ENCODE measurements around the gene ACSF3. TPM values are rescaled to one million over a fixed set of nuclear protein-coding genes. Genes with fewer than 3 reads are reported as not detected.
A peak's percentile ranks its signal among the peaks of the same experiment; 100 is the strongest.

The ACSF3 gene
- total RNA-seq (2014; rRNA removed; shearing (Covaris generic)), result 10.8 and 12.8 TPM in 2 replicates

DNA sequence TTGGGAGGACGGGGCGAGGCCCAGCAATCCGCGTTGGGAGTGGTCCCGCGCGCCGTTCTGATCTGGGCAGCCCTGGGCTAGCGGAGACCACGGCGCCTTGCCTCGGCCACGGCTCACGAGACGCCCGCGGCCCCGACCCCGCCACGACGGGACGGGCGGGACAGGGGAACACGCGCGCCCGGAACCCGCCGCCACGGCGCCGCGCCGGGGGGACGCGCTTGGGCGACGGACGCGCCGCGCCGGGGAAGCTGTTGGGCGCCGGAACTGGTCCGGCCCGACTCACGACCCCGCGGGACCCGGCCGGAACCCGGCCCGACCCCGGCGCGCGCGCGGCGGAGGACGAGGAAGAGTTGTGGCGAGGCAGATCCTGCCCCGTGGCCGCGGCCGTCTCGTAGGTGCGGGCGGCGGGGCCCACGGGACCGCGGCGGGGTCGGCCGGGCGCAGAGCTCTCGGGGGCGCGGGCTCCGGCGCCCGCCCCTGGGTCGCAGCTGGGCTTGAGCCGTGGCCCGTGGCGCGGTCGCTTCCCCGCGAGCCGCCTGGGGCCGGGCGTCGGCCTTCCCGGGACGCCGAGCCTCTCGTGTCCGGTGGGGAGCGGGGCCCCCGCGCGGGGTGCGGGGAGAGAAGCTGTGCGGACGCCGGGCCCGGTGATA, at the start of gene ACSF3:
TSS of gene ACSF3 (plus strand) at position 251 of the 650 bp plus-strand sequence. CDS start 6,830 bp downstream, outside the sequence.
- DNase-seq (ENCODE audit: low read depth), result peak; percentile 61

DNA sequence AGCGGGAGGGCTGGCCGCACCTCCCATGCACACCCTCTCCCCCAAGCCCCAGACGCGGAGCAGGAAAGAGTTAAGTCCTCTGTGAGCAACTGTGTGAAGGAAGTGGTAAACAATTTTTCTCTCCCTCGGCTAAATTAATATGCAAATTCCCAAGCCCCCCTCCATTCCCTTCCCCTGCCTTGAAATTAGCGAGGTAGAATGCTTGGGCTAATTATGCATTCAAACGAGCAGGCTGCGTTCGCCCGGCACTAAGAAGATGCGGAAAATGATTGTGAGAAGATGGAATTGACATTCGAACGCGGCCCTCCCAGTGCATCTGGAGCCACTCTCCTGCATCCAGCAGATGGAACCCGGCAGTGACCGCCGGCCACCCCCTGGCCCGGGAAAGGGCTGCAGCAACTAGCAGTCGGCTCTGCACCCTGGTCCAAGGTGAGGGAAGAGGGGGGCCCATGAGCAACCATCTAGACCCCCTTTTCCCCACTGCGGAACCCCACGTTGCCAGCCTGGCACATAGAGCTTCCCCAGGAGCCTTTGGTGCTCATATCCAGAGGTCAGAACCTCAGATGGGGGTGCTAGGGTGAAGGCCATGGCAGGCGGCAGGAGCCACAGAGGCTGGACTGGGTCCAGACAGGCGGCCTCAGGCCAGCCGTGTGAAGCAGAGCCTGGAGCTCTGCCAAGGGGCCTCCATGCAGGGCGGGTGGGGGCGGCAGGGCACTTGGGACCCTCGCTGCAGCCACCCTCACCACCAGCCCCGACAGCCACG, 49.1 kb upstream of the ACSF3 start:
- DNase-seq (ENCODE audit: low read depth), result no peak

DNA sequence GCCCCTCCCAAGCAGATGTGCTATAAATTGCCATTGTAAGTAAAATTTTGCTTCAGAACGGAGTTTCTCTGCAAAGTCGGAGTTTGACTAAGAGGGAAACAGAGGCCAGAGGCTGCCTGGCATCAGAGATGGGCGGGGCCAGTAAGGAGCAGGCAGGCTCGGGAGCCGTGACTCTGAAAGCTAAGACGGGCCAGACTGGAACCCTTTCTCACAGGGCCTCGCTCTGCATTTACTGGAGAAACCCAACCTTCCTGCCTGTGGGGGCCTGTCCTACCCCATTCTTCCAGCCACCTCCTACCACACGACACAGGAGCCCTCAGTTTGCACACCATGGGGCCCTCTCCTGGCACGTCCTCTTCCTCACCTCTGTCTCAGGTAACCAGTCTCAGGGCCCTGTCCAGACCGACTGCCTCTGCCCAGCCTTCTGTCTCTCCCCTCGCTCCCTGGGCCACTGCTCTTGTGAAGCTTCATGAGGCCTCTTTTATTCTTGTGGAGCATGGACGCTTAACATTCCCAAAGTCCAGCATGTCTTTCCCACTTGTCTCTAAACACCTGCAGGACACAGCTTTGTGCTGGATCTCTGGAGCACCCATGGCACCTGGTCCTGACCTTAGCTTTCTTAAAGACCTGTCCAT, 48.4 kb upstream of the ACSF3 start:
- no peak for DNase-seq (ENCODE audit: low read depth)

DNA sequence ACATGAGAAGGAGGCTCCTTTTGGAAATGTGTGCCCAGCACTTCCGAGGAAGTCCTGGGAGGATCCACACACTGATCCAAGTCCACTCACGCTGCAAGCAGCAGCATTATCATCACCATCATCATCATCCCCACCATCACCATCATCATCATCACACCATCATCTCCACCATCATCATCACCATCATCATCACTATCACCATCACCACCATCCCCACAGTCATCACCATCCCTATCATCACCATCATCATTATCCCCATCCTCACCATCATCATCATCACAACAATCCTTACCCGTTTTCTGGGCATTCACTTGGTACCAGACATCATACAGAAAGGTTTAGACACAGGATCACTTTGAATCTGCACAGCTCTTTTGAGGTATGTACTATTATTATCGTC, 47.8 kb upstream of the ACSF3 start:
- no peak for DNase-seq (ENCODE audit: low read depth)

DNA sequence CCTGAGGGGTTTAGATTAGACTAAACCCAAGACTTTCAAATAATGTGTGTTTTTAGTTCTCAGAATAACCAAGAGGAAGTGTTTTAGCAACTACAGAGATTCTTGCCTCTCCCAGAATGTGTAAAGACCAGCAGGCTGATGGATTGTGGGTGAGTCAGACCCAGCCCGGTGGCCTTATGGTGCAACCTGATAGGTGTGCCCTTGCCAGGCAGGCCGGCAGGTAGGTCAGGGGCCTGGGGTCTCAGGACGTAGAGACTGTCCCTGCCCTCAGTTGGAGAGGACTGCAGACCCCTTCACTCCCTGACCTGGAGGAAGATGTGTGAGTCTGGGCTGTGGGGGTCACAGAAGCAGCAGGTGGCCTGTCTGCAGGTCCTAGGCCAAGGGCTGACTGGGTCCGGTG, 47.2 kb upstream of the ACSF3 start:
- no peak for DNase-seq (ENCODE audit: low read depth)

DNA sequence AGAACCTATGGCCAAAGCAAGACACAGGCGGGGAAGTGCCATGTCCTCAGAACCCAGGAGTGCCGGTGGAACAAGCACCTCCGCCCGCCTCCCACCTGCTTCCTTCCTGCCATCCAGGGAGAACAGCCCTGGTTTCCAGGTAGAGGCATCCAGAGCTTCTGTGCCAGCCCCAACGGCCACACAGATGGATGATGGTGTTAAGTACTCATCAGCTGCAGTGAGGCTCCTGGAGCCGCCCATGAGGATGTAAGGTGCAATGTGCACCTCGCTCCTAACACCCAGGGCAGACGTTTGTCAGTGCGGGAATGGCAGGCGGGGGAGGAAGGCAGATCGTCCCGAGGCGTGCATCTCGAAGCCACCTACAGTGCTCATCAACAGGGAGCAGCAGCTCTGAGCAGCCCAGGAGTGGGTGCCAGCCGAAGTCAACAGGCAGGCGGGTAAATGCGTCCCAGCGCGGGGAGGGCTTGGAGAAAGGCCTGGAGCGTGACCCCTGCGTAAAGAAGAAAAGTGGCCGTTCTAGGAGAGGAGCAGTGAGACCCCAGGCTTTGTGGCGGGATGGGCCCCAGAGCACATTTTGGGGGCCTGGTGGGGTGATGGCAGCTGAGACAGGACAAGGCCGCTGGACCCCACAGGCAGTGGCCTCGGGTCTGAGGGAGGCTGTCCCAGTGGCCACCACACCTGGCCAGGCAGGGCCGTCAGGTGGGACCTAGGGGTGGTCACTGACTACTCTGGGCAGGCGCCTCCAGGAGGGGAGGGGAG, 46.1 kb upstream of the ACSF3 start:
- no peak for DNase-seq (ENCODE audit: low read depth)

DNA sequence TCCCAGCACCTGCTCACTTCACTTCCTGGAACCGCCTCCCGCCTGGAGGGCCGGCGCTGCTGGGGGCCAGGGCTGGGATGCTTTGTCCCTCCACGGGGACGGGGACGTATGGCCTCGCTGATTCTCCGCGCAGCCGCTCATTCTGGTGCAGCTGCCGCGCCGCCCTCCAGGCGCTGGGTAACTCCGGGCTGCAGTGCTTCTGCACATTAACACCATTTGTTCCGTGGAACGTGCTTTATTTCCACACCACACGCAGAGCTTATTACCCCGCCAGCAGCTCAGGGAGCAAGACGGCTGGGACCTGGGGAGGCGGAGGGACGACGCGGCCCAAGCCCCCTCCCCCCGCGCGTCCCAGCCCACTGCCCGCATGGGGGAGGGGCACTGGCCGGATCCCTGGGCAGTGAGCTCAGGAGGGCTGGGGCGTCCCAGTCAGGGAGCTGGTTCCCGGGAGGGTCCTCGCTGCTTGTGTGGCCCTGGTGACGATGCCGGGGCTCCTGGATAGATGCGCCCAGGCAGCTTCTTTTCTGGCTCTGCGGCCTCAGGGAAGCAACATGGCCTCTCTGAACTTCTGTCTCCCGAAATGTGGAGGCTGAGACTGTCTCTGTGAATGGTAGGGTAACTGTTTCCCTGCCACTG, 45.4 kb upstream of the ACSF3 start:
- no peak for DNase-seq (ENCODE audit: low read depth)

DNA sequence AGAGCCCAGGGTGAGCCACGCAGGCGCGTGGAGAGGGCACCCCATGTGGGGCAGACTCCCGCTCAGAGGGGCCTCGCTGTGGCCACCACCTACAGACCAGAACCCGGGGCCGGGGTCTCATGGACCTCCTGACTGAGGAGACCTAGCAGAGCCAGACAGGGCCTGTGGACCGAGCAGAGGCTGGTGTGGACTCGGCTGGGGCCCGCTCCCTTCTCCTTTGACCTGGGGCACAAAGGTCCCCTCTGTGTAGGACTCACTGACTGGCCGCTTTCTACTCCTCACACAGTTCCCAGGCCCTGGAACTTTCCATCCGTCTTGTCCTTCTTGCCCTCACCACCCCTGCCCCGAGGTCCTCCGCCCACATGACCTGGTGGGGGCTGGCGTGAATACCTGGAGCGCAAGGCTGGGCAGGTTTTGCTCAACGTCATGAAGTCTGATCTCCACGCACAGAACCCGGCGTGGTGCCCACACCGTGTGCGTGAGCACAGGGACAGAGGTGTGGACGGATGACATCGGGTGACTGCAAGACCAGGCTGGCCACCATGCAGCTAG, 44.7 kb upstream of the ACSF3 start:
- no peak for DNase-seq (ENCODE audit: low read depth)

DNA sequence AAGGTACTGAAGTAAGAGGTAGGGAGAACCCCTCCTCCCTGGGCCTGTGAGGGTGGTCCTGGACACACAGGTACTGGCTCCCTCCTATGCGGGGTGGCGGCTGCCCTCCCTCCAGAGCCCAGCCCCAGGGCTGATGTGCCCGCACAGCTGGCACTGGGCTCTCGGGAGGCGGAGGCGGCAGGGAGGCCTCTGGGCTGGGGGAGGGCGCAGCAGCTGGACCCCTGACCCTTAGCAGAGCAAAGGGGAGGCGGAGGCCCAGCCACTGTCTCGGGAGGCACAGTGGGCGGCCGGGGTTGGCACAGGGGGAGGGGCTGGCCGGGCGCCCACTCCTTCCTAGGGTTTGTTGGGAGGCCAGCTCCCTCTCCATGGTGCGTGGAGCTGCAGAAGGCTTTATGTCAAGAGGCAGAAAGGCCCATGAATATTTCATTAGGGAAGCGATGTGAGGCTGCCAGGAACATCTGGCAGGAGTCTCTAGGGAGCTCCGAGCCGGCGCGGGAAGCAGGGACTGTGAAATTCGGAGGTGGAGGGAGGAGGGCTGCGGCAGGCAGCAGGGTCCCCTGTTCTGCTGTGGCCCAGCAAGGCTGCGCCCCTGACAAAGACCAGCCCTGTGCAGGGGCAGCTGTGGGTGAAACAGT, 44.1 kb upstream of the ACSF3 start:
- no peak for DNase-seq (ENCODE audit: low read depth)

DNA sequence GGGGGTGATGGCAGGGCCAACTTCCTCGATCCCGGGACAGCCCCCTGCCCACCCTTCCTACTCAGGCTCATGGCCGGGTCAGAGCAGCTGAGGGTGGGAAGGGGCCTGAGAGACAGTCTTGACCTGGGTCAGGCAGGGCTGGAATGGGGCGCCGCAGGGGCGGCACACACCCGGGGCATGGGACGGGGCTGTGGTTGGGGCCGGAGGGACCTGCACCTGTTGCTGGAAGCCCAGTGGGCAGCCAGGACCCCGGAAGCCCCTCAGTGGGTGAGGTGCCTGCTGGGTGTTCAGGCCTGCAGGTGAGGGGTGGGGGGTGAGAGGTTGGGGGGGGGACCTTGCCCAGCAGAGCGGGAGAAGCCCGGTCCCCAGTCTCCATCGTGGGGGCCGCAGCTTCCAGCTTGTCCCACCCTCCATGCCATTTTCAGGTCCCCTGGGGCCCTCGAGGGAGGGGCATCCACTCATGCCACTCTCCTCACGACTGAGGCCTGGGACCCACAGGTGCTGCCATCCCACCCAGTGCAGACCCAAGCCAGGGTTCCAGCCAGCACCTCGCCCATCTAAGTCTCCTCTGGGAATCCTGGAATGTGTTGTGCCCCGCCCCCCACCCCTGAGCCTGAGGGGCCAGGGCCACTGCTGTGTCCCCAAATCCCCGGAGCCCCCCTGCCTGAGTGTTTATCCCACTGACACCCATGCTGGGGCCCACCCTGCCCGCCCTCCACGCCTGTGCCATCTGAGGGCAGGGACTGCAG, 43.4 kb upstream of the ACSF3 start:
- DNase-seq (ENCODE audit: low read depth), result no peak

DNA sequence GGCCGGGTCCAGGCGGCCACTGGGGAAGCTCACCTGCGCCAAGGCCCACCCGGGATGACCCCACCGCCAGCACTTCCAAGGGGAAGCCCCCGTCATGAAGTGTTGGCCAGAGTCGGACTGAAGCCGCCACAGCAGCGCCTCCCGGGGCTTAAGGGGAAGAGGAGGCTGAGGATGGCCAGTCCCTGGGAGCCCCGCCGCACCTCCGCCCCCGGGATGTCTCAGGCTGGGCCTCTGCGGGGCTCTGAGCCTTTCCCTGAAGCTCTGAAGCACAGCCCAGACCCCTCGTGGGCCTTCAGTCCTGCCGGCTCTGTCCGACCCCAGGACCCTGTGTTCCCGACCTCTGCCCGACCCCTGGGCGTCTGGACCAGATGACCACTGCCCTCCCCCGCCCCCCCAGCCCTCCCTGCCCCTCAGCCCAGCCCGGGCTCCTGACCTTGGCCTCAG, 42.8 kb upstream of the ACSF3 start:
- DNase-seq (ENCODE audit: low read depth), result no peak

DNA sequence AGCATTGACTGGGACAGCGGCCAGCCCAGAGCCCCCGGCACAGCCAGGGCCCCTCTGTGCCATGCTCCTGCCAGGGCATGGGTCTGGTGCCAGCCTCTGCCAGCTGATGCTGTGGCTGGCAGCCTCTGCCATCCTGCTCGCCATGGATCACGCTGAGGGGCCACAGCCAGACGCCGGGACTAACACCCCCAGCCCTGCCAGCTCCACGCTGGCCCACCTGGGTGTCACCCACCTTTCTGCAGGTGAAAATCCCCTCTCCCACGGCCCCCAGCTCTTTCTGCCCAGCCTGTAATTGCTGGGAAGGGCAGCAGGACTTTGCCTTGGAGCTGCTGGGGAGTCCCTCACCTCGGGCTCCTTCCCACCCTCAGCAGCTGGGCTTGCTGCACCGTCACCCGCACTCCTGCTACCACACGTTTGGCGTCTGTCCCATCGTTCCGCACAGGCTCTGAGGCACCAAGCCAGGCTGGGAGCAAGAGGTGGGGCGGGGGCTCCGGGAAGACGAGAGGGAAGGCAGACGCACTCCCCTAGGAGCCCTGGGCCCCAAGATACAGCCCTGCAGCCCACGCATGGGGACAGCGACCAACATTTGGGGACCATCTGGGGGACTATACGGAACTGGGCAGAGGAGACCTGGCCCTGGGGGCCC, 42.0 kb upstream of the ACSF3 start:
- no peak for DNase-seq (ENCODE audit: low read depth)

DNA sequence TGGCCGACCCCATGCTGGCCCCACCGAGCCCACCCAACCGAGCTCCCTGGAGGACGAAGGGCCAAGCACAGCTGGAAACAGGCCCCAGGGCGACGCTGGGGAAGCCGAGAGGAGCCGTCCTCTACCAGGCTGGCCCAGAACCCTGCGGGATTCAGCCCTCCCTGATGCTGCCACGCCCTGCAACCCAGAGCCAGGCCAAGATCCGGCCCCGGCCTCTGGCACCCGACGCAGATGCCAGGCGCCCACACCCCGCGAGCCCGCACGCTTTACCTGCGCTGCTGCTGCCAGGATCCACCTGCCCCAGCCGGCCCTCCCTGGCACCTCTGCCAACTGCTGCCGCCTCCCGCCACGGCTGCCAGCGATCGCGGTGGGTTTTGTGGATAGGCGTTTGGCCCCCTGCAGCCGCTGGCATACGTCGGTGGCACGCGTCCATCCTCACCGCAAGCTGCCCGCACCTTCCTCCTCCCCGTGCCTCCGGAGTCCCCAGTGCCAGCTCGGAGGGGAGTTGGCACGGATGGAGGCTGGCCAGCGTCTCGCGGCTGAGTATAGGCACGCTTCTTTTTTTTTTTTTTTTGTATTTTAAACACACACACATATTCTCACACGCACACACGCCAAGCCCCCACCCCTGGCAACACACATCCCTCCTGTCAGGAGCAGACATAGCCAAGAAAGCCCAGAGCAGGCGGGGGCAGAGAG, 41.3 kb upstream of the ACSF3 start:
- DNase-seq (ENCODE audit: low read depth), result no peak

DNA sequence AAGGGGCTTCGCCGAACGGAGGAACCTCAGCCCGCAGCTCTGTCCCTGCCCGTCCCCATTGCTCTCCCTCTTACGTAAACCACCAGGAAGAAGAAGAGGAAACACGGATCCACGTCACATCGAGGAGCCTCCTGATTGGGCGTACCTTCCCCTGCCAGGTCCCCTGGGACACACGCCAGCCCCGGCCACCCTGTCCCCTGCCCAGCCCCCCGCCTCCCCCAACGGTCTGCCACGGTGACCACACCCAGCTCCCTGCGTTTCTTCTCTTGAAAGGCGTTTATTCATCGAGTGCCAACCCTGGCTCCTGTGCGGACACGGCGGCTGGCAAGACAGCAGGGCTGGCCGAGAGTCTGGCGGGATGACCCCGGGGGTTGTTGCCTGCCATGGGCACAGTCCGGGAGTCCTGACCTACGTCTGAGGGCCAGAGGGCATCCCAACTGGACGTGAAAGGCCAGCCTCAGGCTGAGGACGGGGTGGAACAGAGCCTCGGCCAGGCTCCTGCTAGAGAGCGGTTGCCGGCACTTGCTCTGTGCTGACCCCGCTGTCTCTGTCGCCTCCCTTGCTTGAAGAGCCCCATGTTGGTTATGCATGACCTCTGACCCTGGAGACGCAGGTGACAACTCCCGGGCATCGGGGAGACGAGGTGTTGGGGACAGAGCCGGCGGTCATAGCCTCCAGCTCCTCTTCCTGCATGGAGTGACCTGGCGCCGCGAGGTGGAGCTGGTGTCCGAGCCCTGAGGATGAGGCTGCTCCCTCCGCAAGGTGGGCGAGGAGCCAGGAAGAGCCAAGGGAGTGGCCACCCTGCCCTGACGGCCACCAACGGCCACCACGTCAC, 40.5 kb upstream of the ACSF3 start:
- peak; percentile 70 for DNase-seq (ENCODE audit: low read depth)

DNA sequence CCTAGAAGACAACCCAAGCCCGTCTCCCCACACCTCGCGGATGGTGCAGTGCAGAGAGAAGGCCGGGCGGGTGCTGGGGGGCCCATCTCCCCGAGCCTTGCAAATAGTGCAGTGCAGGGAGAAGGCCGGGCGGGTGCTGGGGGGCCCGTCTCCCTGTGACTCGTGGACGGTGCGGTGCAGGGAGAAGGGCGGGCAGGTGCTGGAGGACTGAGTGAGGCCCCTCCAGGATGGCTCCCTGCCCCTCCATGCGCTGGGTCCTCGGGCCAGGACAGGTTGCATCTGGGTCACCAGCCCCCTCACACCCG, 40.0 kb upstream of the ACSF3 start:
- no peak for DNase-seq (ENCODE audit: low read depth)

DNA sequence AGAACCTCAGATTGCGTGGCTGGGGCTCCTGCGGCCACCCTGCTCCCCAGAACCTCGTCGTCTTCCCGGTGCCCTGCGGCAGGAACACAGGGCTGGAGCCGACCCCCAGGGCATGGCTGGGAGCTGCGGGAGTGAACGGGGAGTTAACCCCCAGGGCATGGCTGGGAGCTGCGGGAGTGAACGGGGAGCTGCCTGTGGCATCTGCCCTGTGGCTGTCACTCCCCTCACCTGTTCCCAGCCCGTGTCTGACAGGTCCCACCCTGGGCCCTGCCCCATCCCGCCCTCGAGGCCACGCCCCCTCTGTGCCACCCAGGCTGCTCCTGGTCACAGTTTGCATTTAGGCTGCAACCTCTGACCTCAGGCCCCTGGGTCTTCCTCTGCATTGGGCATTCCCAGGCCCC, 39.4 kb upstream of the ACSF3 start:
- DNase-seq (ENCODE audit: low read depth), result no peak

DNA sequence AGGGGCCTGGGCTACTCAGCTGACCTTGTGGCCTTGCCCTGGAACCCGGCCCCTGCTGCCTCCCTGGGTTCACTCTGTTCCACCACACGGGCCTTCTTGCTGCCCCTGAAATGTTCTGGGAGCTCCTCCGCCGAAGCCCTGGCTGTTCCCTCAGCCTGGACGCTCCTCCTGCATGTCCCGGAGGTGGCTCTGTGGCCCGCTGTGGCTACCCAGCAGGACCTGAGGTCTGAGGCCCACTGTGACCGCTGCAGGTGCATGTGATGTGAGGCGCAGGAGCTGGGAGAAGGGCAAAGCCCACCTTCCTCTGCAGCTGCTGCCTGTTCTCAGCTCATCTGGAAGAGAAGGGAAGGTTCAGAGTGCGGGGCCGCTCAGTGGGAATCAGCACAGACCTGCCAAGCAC, 38.9 kb upstream of the ACSF3 start:
- DNase-seq (ENCODE audit: low read depth), result no peak

DNA sequence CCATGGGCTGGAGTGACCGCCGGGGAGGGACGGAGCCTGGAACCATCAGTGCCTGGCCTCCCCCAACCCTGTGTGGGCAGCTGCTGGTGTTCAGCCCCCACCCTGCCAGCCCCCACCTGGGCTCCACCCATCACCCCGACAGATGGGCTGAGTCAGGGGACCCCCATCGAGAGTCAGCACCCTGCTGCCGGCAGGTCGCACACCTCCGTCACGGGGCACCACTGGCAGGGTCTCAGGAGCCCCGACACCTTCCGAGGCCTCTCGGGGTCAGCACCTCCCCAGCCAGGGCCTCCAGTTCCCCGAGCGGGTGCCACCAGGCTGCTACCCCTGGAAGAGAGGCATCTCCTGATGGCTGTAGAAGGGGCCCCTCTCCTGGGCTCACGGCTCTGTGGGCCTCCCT, 38.3 kb upstream of the ACSF3 start:
- no peak for DNase-seq (ENCODE audit: low read depth)

Data from RPMI7951 (cell line).